HG02973 (cell line): Measurements from ENCODE around the gene DPP6.
"Not testable (repeated sequence)": the region's sequence is repeated elsewhere in the genome, so short reads cannot be mapped to it uniquely, and the experiment has no call there.

Source experiments
- ATAC-seq: cut with Tn5 transposase; IDR thresholded peaks from one replicate; pipeline ENCODE4 v1.9.1; 2021; ENCODE audit warnings: moderate library complexity; ENCODE audit not compliant: unreplicated experiment

DPP6 gene

DNA sequence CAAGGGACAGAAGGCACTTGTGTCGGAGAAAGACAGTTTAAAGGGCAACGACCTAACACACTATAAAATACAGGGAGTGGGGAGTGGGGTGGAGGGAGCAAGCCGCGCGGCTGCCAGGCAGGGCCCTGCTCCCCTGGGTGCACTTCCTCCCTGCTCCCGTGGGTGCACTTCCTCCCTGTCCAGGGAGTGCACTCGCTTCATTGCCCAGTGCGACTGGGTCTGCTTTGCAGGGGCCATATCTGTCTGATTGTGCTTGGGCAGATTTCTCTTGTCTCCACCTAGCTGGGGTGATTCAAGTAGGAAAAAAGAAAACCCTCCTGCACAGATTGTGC is 94.5 kb downstream of the DPP6 start:
- ATAC-seq = not testable (repeated sequence)

DNA sequence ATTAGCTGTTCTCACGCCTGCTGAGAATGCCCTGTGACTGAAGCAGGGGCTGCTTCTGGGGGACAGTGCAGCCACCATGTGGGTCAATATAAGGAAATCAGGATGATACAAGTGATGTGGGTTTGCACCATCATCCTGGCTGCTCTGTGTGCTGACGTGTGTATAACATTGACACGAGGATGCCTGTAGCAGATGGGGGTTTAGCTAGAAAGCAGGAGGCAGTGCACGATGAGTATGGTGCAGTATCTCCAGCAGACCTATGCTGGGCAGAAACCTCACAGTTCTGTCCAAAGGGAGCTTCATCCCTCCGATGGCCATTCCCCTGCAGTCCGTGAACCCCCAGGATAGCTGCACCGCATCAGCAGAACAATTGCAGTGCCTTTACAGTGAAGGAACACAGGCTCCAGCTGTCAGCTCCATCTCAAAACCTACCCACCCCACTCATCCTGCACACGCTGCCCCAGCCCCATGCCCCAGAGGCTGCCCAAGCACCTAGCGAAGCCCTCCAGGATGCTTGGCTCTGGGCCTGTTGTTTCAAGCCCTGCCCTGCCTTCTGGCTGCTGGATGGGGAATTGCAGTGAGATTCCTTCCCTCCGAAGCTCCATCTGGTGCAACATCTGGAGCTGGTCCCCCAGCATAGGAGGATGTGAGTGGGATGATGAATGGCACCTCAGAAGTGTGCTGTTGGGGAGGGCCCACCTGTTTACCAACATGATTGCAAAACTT is 96.8 kb downstream of the DPP6 start:
- ATAC-seq = not testable (repeated sequence)

DNA sequence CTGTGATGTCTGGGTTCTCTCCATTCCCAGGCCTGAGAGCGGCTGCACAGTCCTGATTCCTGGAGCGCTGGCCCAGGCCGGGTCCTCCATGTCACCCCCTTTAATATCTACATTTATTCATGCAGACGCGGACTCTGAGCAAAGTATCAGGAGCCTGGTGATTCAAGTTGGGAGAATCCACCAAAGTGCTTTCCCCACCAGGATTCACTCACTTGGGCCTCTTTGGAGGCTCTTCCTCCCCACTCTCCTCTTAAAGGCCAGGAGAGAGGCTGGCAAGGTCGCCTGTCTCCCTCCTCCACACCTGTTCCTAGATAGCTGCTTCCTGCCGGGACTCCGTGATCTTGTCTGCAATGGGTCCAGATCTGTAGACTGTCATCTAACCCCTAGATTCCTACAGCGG is 98.5 kb downstream of the DPP6 start:
- not testable (repeated sequence) for ATAC-seq

DNA sequence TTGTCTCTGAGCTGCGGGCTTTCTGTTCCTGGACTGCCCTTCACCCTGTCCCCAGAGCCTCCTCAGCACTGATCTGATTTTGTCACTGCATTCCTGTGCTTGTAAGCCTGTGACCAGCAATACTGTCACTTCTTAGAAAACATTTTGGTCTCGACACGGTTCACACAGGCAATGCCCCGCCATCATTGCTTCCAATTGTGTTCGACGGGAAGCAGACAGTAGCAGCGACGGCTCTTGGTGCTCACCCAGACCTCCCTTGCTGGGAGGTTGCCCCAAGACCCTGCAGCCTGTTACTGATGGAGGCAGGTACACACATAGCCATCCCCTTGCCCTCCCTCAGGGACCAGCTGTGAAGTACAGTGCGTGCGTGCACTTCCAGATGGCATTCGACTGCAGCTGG is 99.1 kb downstream of the DPP6 start:
- ATAC-seq = not testable (repeated sequence)

DNA sequence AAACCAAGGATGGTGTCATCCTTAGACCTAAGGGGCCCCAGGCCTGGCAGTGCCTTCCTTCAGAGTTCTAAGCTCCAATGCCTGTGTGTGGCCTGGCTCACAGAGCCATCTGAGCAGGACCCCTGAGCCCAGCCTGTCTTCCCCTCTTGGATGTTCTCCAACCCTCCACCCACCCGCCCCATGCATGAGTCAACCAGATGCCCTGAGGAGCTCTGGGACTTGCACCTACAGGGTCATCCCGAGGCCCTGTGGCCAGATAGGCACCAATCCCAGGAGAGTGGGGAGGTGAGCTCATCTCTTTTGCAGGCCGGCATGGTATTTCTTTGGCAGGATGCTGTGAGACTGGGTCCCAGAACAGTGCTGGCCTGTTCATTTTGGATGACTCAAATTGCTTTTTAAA is 103.7 kb downstream of the DPP6 start:
- ATAC-seq = not testable (repeated sequence)

DNA sequence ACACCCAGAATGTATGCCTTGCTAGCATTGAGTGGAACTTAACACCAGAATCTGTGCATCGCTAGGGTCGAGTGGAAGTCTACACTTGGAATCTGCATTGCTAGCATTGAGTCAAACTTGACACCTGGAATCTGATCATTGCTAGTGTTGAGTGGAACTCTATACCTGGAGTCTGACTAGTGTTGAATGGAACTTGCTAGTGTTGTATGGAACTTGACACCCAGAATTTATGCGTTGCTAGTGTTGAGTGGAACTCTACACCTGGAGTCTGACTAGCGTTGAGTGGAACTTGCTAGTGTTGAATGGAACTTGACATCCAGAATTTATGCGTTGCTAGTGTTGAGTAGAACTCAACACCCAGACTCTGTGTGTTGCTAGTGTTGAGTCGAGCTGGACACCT is 110.7 kb downstream of the DPP6 start:
- ATAC-seq = not testable (repeated sequence)

DNA sequence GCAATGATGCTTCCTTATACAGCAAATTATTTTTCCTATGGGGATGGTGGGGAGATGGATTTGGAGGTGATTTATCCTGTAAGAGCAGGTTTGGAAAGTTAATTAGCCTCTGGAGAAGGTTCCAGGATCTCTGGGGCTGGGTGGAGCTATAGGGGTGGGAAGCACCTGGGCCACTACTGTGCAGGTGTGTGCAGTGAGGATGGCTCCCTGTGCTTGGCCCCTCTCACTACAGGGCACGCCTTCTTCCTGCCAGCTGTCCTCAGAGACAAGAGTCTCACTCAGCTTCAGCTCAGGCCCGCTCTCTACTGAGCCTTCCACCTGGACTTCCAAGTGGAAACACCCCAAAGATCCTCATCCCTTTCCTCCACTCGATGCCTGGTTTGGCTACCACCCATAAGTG is 111.4 kb downstream of the DPP6 start:
- not testable (repeated sequence) for ATAC-seq

DNA sequence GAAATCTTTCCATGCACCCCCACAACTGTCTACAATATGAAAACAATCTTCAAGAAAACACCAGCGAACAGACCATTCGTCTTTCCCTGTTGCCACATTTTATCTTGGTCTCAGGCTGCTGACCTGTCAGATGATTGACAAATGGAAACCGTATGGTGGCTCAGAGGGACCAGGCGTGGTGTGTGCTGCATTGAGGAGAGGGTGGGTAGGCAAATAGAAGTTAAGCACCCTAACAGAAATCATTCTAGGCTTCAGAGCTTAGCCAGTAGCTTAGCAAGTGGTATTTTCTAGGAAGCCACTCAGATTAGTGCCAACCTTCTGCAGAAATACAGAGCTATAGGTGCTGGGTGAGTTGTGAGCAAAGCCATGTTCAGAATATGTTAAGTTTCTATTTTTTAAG is 114.9 kb downstream of the DPP6 start:
- no peak for ATAC-seq

DNA sequence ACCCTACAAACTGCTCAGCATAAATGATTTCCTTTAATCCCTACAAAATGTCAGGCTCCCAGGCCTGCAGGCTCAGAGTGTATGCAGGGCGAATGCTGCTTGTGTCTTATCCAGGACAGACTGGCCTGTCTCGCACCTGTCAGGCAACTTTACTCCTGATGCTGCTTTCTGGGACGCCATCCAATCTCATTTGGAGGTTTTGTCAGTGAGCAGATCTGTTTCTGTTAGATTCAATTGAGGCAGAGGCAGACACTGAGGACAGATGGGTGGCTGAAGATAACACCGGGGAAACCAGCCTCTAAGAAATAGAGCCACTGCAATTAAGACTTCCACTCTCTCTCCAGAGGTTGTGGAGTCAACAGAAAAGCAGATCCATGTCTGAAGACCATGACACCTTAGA is 115.6 kb downstream of the DPP6 start:
- no peak for ATAC-seq

DNA sequence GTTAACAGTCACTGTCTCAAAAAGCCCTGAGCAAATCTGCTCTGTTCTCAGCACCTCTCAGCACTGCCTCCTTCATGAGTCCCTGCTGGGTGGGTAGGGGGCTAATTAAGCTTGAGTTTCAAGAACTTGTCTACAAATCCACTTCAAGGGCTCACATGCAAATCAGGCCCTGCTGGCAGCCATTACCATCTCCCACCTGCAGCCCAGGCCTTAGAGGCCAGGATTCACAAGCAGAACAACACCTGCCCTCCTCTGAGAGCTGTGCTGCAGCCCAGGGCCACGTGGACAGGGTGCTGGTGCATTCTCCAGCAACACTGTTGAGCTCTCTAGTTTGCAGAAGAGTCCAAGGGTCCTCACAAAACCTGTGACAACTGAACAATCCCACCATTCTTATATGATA is 119.2 kb downstream of the DPP6 start:
- no peak for ATAC-seq

DNA sequence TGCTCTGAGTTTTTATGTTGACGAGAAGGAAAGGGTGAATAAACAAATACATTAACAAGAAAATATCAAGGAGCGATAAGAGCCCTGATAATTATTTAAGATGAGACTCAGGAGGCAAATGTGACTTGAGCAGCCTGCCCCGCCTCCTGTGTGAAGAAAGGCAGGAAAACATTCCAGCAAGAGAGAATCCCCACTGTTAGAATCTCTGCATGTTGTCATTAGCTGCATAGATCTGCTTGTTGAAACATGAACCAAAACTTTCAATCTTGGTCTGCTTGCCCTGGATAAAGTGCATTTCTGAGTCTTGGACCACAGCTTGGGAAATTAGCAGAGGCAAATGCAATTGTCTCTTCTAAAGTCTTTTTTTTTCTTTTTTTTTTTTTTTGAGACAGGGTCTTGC is 120.0 kb downstream of the DPP6 start:
- ATAC-seq = no peak

DNA sequence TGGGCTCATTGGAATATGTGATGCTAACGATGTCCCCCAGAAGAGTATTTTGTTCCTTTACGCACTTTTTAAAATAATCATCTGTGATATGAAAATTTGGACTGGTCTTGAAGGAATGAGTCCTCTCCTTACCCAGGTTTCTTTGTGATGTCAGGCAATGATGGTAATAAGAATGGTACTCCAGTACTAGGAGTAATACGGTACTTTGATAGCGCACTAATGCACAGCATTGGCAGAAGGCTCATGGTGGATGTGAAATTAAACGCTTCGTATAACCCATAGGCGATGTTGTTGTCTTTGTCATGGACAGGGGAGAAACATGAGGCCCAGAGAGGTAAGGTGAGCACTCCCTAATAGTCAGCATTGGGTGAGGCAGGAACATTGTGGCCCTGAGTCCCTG is 125.4 kb downstream of the DPP6 start:
- no peak for ATAC-seq

DNA sequence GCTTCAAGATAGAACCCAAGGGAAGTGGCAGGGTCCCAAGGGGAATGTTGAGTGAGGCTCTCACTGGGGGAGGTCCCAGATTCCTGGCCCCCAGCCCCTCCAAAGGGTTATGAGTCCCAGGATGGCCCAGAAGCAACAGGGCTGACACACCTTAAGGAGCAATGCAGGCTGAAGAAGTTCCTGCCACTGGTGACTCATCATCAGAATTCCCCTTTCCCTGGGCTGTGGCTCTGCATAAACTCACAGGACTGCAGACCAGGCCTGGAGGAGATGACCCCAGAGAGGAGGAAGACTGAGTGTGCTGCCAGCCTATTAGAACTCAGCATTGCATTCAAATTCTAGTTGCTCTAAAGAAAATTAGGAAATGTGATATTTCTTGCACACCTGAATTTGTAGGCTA is 126.7 kb downstream of the DPP6 start:
- ATAC-seq = no peak

DNA sequence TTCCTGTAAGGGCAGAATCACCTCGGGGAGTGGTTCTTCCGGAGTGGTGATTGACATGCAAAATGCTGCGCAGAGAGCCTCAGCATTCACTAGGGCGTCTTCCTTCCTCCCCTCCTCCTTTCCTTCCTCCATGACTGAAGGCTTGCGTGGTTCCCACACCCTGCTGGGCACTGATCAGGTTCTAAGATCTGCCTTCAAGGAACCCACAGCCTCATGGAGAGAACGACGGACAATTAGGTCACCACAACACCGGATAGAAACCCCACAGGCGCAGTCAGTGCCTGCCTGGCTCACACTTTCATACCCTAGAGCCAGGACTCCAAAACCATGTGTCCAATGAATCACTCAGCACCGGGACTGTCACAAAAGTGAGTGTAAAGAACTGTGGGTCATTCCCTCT is 131.3 kb downstream of the DPP6 start:
- no peak for ATAC-seq

DNA sequence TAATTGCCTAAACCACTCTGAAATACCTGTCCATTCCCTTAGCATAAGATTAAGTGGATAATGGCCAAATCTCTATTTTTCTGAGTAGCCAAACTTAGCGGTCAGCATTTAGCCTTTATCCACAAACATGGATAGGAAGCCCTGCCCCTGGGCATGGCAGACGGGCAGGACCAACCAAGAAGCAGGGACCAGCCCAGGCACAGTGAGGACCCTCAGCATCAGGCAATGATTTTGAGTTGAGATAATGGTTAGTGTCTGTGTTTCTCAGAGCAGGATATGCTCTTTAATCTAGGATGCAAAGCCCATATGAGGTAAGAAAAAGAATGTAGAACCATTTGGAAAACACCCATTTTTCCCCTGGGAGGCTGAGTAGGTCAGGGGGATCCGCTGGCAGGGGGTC is 131.7 kb downstream of the DPP6 start:
- ATAC-seq = no peak

DNA sequence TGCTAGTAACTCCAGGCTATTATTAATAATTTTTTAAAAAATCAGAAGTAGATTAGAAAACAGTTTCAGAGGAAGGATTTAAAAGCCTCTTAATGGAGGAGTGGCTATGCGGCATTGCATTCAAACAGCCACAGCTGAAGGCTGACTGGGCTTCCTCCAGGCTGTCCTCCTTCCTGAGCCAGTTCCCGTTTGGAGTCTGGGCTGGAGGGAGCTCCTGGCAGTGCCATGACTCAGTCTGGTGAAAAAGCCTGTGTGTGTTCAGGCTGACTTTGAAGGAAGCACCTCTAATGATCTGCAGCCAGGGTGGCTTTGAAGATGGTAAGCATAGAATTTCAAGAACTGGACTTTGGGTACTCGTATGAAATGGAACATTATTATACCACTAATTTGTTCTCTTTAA is 134.6 kb downstream of the DPP6 start:
- no peak for ATAC-seq

DNA sequence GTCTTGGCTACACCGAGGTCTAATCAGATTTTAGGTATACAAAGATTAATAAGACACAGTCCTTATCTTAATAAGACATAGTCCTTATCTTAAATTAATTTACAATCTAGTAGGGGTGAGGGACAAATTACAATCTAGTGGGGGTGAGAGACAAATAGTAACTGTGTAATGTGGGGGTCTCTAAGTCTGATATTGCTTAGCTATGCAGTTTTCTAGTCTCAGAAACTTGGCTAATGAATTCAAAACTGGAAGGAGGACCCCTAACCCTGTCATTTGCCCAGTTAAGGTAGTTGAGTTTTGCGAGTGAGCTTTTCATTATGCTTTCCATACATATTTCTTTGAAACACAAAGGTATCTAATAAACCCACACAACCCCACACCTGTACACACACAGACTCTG is 136.1 kb downstream of the DPP6 start:
- ATAC-seq = no peak

DNA sequence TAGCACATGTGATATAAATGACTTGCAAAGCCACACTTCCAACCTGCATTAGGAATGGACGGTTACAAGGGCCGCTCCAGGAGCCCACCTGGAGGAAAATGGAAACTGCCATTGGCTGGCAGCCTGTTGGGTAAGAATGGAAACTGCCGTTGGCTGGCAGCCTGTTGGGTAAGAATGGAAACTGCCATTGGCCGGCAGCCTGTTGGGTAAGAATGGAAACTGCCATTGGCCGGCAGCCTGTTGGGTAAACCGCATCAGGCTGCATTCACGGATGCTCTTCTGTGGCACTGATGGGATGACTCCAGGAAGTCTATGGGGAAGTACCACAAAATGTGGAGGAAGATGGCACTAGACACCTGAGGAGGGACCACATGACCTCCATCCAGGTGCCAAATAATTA is 143.1 kb downstream of the DPP6 start:
- ATAC-seq = no peak

DNA sequence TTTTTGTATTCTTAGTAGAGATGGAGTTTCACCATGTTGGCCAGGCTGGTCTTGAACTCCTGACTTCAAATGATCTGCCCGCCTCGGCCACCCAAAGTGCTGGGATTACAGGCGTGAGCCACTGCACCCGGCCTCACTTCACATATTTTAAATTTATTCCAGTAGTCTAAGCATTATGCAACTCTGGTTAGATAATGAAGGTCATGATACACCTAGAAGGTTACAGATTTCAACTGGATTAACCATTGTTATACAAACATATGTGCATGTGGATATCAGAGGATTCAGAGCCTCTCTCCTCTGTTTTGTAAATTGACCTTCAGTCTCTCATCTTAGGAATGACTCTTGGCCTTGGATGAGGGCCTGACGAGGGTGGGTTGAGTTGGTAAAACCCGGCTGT is 146.3 kb downstream of the DPP6 start:
- no peak for ATAC-seq

DNA sequence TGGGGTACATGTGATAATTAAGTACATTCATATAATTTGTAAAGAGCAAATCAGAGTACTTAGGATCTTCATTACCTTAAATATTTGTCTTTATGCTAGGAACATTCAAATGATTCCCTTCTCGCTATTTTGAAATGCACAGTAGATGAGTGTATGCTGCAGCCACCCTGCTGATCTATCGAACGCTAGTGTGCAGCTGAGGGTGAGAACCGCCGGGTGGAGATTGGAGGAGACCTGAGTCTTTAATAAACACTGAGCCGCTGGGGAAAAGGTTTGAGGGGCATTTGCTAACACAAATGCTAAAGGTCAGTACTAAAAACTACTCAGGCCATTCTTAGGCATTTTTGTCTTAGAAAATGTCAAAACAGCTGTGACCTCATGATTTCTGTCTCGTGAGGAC is 148.0 kb downstream of the DPP6 start:
- no peak for ATAC-seq

DNA sequence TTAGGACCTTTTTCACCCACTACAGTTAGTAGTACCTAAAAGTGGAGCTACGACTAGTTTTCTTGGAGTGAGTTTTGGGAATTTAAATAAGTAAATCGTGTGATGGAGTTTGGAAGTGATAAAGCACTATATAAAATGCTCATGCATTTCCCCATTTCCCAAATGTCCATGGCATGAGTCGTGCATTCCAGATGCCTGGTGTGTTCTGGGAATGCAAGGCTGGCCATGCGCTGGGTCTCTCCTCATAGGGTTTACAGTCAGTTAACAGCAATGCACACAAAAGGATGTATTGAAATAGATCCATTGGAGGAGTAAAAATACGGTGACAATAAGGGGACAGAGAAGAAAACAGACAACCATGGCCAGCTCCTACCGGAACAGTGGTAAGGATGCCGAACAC is 149.8 kb downstream of the DPP6 start:
- no peak for ATAC-seq

DNA sequence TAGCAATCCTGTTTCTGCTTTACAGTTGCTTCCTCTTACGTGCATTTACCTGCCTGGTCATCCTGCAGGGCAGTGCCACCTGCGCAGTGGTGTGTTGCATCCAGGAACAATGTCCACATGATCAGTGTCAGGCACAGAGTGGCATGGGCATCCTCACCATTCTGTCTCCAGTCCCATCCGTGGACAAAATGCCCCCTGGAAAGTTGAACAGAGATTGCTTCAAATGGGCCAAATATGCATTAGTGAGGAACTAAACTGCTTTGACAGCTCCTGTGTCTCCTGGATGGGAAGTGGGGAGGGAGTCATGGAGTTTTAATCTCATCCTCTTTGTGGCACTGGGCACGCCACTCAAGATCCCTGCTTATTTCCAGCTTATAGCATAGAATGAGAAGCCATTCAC is 151.8 kb downstream of the DPP6 start:
- no peak for ATAC-seq

DNA sequence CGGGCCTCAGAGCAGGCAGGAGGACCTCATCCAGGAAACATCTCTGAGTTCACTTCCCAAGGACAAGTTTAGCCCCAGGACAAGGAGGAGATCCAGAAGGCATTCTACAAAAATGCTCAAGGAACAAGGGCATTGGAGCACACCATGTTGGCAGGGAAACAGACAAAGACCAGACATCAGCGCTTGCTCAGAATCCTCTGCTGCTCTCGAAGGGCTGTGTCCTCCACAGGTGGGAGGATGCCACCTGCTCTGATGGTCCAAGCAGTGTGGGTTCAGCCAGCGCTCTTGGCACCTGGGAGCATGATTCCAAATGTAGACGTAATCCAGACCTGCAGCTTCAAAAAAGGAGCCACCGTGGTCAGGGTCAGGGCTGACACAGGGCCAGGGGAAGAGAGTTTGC is 160.7 kb downstream of the DPP6 start:
- ATAC-seq = no peak
